Neural progenitor cell (in vitro differentiated cells): ENCODE measurements around the gene CAST. TPM values are rescaled to one million over a fixed set of nuclear protein-coding genes. Genes with fewer than 3 reads are reported as not detected.

Experiments used
- DNase-seq: peaks from one replicate; pipeline ENCODE4 v3.0.0-alpha.2; 2016; ENCODE audit warnings: low spot score
- H2AFZ ChIP-seq: fragments of 200-600 bp; sonication (generic); replicated peaks from 2 replicates; pipeline ENCODE4 v1.6.1; 2016; ENCODE audit warnings: antibody characterized with exemption
- H3F3A ChIP-seq: fragments of 200-600 bp; sonication (generic); 2 replicates; pipeline ENCODE4 v1.6.1; 2016; ENCODE audit warnings: antibody characterized with exemption, low read depth
- H3K27ac ChIP-seq: fragments of 200-600 bp; sonication (generic); 2 replicates; pipeline ENCODE4 v1.5.1; 2016; ENCODE audit warnings: mild to moderate bottlenecking
- H3K27me3 ChIP-seq: fragments of 200-600 bp; sonication (generic); 2 replicates; pipeline ENCODE4 v1.6.1; 2016; ENCODE audit warnings: mild to moderate bottlenecking, moderate library complexity
- H3K36me3 ChIP-seq: fragments of 200-600 bp; sonication (generic); 2 replicates; pipeline ENCODE4 v1.5.1; 2016
- H3K4me1 ChIP-seq: fragments of 200-600 bp; sonication (generic); 2 replicates; pipeline ENCODE4 v1.6.1; 2016; ENCODE audit warnings: mixed run types
- H3K4me2 ChIP-seq: fragments of 200-600 bp; sonication (generic); 2 replicates; pipeline ENCODE4 v1.6.1; 2016
- H3K4me3 ChIP-seq: fragments of 200-600 bp; sonication (generic); 2 replicates; pipeline ENCODE4 v1.5.1; 2016
- H3K79me2 ChIP-seq: fragments of 200-600 bp; sonication (generic); 2 replicates; pipeline ENCODE4 v1.6.1; 2016; ENCODE audit warnings: low read depth
- H3K9ac ChIP-seq: fragments of 200-600 bp; sonication (generic); 2 replicates; pipeline ENCODE4 v1.6.1; 2016
- H3K9me3 ChIP-seq: fragments of 200-600 bp; sonication (generic); 2 replicates; pipeline ENCODE4 v1.5.1; 2016; ENCODE audit warnings: low read depth
- H4K20me1 ChIP-seq: fragments of 200-600 bp; sonication (generic); 2 replicates; pipeline ENCODE4 v1.6.1; 2016; ENCODE audit warnings: low read depth
- H3K27ac Mint-ChIP-seq: 3 replicates; pipeline ENCODE4 v1.8.0; 2021; ENCODE audit warnings: mixed read lengths
- H3K27me3 Mint-ChIP-seq: 2 replicates; pipeline ENCODE4 v1.8.0; 2022; ENCODE audit warnings: low read depth, mild to moderate bottlenecking, inconsistent platforms, moderate library complexity, mixed read lengths; ENCODE audit not compliant: insufficient read depth
- H3K36me3 Mint-ChIP-seq: 3 replicates; pipeline ENCODE4 v1.8.0; 2021; ENCODE audit warnings: mixed read lengths
- H3K4me1 Mint-ChIP-seq: 3 replicates; pipeline ENCODE4 v1.8.0; 2021; ENCODE audit warnings: mixed read lengths
- H3K4me3 Mint-ChIP-seq: 3 replicates; pipeline ENCODE4 v1.8.0; 2021; ENCODE audit warnings: mild to moderate bottlenecking, moderate library complexity, mixed read lengths
- H3K9me3 Mint-ChIP-seq: 3 replicates; pipeline ENCODE4 v1.8.0; 2020; ENCODE audit warnings: mixed read lengths
- CTCF ChIP-seq: fragments of 200-600 bp; sonication (generic); IDR thresholded peaks from 2 replicates; pipeline ENCODE4 v1.5.1; 2017; ENCODE audit warnings: antibody characterized with exemption, mild to moderate bottlenecking
- EZH2 ChIP-seq: fragments of 200-600 bp; sonication (generic); IDR thresholded peaks from 2 replicates; pipeline ENCODE4 v1.6.1; 2017; ENCODE audit warnings: antibody characterized with exemption, mild to moderate bottlenecking, moderate library complexity
- EZH2phosphoT487 ChIP-seq: fragments of 200-600 bp; sonication (generic); IDR thresholded peaks from 2 replicates; pipeline ENCODE4 v1.6.1; 2017; ENCODE audit warnings: antibody characterized with exemption
- total RNA-seq: library from RNA; depleted of rRNA; stranded (reverse); fragments of >200 nt; gene quantifications from 2 replicates; pipeline ENCODE4 v1.2.3, GENCODE V29; 2015; ENCODE audit warnings: low replicate concordance

Gene CAST
- total RNA-seq, 1 donor from 2014 or later: 64.6 TPM

GRCh38 chr5:96752341-96753016 is 90.3 kb downstream of the CAST start:
- Histone ChIP-seq H3K27ac (peak overlapping the region; percentile 3), H3K79me2 (no peaks in the 10 kb centered on the region), H3K9ac (no peak overlapping the region), H3K36me3 (no peaks in the 10 kb centered on the region), H3K4me1 (no peaks in the 10 kb centered on the region), H3F3A (peaks cover 6% of the 10 kb centered on the region), H3K9me3 (no peaks in the 10 kb centered on the region), H2AFZ (no peak overlapping the region), H3K27me3 (no peaks in the 10 kb centered on the region), H4K20me1 (no peaks in the 10 kb centered on the region), H3K4me3 (no peak overlapping the region), H3K4me2 (no peak overlapping the region)
- Mint-ChIP-seq H3K27ac (peak overlapping the region; percentile 89), H3K4me1 (peaks cover 43% of the 10 kb centered on the region), H3K27me3 (no peaks in the 10 kb centered on the region), H3K9me3 (no peaks in the 10 kb centered on the region), H3K36me3 (peaks cover 19% of the 10 kb centered on the region), H3K4me3 (peak overlapping the region; percentile 37)
- TF ChIP-seq CTCF: peak; percentile 72
- no peak for TF ChIP-seq EZH2phosphoT487
- peak; percentile 84 for DNase-seq

GRCh38 chr5:96753017-96753397 is 90.8 kb downstream of the CAST start:
- TF ChIP-seq EZH2phosphoT487: no peak
- no peak for TF ChIP-seq CTCF
- no peak for TF ChIP-seq EZH2
- Histone ChIP-seq H3K27me3 (no peaks in the 10 kb centered on the region), H3K36me3 (no peaks in the 10 kb centered on the region), H3F3A (peaks cover 6% of the 10 kb centered on the region), H3K9ac (no peak overlapping the region), H3K4me1 (no peaks in the 10 kb centered on the region), H4K20me1 (no peaks in the 10 kb centered on the region), H2AFZ (no peak overlapping the region), H3K9me3 (no peaks in the 10 kb centered on the region), H3K4me3 (no peak overlapping the region), H3K4me2 (no peak overlapping the region), H3K27ac (no peak overlapping the region), H3K79me2 (no peaks in the 10 kb centered on the region)
- no peaks in the 10 kb centered on the region for H3K27me3 Mint-ChIP-seq
- peaks cover 43% of the 10 kb centered on the region for H3K4me1 Mint-ChIP-seq
- no peak for DNase-seq
- no peaks in the 10 kb centered on the region for H3K9me3 Mint-ChIP-seq
- peaks cover 19% of the 10 kb centered on the region for H3K36me3 Mint-ChIP-seq
- no peak overlapping the region for H3K4me3 Mint-ChIP-seq
- peak overlapping the region; percentile 88 for H3K27ac Mint-ChIP-seq

GRCh38 chr5:96753848-96754247 is 91.7 kb downstream of the CAST start:
- no peaks in the 10 kb centered on the region for H3K79me2 ChIP-seq
- no peak overlapping the region for H3K4me2 ChIP-seq
- peaks cover 14% of the 10 kb centered on the region for H3K36me3 Mint-ChIP-seq
- H2AFZ ChIP-seq: no peak overlapping the region
- no peak for DNase-seq
- TF ChIP-seq CTCF (no peak), EZH2phosphoT487 (no peak), EZH2 (no peak)
- H3K27me3 Mint-ChIP-seq: no peaks in the 10 kb centered on the region
- H3K4me1 Mint-ChIP-seq: peaks cover 41% of the 10 kb centered on the region
- no peak overlapping the region for H3K27ac ChIP-seq
- H3K4me3 ChIP-seq: no peak overlapping the region
- no peaks in the 10 kb centered on the region for H3K9me3 Mint-ChIP-seq
- H3K9ac ChIP-seq: no peak overlapping the region
- H3F3A ChIP-seq: peaks cover 6% of the 10 kb centered on the region
- H3K27me3 ChIP-seq: no peaks in the 10 kb centered on the region
- H4K20me1 ChIP-seq: no peaks in the 10 kb centered on the region
- no peak overlapping the region for H3K27ac Mint-ChIP-seq
- no peaks in the 10 kb centered on the region for H3K36me3 ChIP-seq
- no peaks in the 10 kb centered on the region for H3K4me1 ChIP-seq
- H3K4me3 Mint-ChIP-seq: no peak overlapping the region
- H3K9me3 ChIP-seq: no peaks in the 10 kb centered on the region
